ENCODE data around the gene RIMBP2.

Gene RIMBP2

DNA sequence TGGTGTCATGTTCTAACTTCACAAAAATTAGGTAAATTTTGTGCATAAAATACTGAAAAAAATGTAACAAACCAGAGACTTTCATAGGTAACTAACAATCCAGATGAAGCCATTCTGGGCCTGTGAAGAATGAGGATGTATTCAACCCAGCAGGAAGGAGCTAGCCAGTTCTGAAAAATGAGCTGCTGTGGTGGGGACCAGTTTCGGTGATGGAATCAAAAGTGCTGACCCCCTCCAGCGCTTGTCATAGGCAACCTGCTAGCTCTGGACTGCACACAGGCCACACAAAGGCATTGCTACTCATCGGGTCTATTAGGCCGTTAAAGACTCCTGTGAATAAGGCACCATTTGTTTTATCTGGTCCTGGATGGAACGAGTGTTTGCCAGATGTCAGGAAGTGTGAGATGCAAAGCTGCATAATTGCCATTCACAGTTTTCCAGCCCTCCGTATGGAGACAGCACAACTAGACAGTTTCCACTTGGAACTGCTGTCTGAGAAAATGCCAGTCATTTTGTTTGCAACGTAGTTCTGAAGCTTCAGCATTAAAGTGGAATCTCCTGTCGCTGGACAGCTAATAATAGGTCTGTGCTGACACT is 3.3 kb upstream of the RIMBP2 start:
- POLR2A ChIA-PET: no interaction called here
- TF ChIP-seq, protein P1, sequence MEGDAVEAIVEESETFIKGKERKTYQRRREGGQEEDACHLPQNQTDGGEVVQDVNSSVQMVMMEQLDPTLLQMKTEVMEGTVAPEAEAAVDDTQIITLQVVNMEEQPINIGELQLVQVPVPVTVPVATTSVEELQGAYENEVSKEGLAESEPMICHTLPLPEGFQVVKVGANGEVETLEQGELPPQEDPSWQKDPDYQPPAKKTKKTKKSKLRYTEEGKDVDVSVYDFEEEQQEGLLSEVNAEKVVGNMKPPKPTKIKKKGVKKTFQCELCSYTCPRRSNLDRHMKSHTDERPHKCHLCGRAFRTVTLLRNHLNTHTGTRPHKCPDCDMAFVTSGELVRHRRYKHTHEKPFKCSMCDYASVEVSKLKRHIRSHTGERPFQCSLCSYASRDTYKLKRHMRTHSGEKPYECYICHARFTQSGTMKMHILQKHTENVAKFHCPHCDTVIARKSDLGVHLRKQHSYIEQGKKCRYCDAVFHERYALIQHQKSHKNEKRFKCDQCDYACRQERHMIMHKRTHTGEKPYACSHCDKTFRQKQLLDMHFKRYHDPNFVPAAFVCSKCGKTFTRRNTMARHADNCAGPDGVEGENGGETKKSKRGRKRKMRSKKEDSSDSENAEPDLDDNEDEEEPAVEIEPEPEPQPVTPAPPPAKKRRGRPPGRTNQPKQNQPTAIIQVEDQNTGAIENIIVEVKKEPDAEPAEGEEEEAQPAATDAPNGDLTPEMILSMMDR (IDR thresholded peaks at IDR 0.05; ENCODE audit: insufficient read depth, low read length, missing control alignments): no peak
- CTCF ChIA-PET: interaction anchor here (0.7 kb wide), 1 partner anchor 29 kb away, joined by 3 read pairs; no protein-coding TSS in a partner anchor
- DNase-seq (ENCODE audit: low read depth, low spot score): no peak
- no peak overlapping the region for H3K4me3 ChIP-seq (ENCODE audit: low read depth, low read length)

DNA sequence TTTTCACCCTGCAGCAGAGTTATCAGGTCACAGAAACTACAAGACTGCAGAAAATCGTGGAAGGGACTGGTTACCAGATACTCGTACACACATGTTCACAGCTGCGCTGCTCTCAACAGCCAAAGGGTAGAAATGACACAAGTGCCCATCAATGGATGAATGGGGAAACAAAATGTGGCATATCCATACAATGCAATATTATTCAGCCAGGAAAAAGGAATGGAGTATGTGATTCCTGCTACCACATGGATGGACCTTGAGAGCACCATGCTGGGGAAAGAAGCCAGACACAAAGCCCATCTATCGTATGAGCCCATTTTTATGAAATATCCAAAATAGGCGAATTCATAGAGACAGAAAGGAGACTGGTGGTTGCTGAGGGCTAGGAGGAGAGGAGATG is 1.7 kb upstream of the RIMBP2 start:
- TF ChIP-seq, protein P1 (IDR thresholded peaks at IDR 0.05; ENCODE audit: insufficient read depth, low read length, missing control alignments): no peak
- POLR2A ChIA-PET: no interaction called here
- no peak overlapping the region for H3K4me3 ChIP-seq (ENCODE audit: low read depth, low read length)
- no peak for DNase-seq (ENCODE audit: low read depth, low spot score)
- CTCF ChIA-PET: no interaction called here

DNA sequence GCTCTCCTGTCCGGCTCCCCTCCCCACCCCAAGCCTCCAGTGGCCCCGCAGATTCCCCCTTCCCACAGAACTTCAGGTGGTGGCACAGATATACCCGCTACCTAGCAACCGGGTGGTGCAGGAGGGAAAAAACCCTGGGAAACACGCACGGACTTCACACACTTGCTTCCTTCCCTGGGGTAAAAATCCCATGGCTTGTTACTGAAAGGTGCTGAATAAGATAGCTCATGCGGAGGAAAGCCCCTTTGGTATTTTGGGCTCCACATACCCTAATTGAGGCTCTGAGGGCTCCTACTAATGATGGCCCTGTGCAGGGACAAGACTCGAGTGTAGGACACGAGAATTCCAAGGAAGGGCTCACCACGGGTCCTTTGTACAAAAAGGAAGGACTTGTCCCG is 869 bp upstream of the RIMBP2 start:
- ChIA-PET POLR2A (no interaction called here), CTCF (no interaction called here)
- no peak for DNase-seq (ENCODE audit: low read depth, low spot score)
- H3K4me3 ChIP-seq (ENCODE audit: low read depth, low read length): no peak overlapping the region
- TF ChIP-seq, protein P1 (IDR thresholded peaks at IDR 0.05; ENCODE audit: insufficient read depth, low read length, missing control alignments): no peak

DNA sequence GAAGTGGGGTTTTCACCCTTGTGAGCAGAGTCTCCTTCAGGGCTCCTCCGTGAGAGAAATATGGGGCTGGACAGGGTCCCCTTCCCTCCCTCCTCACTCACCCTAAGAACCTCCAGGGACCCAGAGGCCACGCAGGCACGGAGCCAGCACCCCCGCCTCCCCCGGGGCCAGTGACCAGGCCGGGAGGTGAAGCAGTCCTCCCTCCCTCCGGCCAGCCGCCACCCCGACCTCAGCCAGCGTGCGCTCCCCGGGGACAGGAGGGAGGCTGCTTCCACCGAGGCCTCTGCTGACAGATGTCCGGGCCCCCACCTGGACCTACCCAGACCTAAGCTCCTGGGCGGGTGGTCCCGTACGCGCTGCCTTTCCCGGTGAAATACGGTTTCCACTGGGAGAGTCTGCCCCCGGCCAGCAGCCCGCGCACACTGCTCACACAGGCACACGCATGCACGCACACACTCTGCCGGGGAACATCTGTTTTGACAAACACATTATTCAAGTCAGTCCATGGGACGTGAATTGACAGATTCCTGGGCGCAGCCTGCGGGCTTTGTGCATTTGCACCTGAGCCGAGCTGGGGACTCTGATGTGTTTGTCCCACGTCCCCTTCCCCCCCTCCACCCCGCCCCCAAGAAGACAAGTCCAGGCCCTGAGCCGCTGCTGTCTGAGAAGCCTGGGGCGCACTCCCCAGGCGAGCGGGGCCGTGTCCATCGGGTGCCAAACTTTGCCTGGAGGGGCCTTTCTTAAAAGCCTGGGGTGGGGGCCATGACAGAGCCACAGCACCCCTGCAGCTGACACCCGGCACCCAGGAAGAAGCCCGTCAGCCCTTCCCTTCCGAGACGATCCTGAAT is 725 bp downstream of the RIMBP2 start:
- ChIA-PET CTCF (no interaction called here), POLR2A (no interaction called here)
- H3K4me3 ChIP-seq (ENCODE audit: low read depth, low read length): no peak overlapping the region; the same call in 1 of the 2 replicates
- TF ChIP-seq, protein P1 (IDR thresholded peaks at IDR 0.05; ENCODE audit: insufficient read depth, low read length, missing control alignments): no peak
- DNase-seq (ENCODE audit: low read depth, low spot score): no peak

DNA sequence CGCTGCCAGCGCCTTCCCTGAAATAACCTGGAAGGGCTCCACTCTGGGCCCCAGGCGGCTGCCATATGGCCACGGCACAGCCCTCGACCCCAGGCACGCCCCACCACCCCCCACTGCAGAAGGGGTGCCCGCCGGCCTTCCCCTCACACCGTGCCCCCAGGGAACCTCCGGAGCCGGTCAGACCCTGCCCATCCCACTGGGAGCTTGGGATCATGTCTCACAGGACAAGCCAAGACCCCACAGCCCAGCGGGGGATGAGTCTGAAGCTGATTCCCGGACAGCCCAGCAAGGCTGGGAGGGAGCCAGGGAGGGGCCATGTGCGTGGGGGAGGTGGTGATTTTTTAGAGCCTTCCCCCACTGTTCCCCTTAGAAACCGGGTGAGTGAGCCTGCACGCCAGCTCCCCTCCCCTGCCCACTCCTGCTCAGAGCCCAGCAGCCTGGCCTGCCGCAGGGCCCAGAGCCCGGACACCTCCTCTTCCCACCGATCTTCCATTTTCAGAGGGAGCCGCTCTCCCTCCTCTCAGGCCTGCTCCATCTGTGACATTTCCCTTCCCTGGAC is 1.4 kb downstream of the RIMBP2 start:
- no peak overlapping the region for H3K4me3 ChIP-seq (ENCODE audit: low read depth, low read length)
- ChIA-PET POLR2A (no interaction called here), CTCF (no interaction called here)
- TF ChIP-seq, protein P1 (IDR thresholded peaks at IDR 0.05; ENCODE audit: insufficient read depth, low read length, missing control alignments): no peak
- DNase-seq (ENCODE audit: low read depth, low spot score): no peak

DNA sequence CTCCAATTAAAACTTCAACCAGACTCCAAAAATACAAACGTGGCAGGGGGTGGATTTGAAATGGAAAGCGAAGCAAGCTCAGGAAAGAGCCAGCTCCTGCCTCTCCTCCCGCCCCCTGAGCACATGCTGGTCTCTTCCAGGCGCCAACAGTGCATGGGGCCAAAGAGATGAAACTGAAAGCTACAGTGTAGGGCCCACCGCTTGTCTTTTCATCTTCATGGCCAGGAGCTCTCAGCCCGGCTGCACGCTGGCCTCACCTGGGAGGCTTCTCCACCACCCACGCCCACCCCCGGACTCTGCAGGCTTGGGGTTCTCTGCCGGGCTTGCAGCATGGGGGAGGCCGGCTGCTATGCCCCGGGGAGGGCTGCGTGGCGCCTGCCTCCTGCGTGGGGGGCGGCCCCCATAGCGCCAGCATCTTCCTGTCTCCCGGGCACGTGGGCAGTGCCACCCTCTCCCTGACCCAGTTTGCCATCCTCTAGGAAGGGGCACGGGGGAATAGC is 2.0 kb downstream of the RIMBP2 start:
- TF ChIP-seq, protein P1 (IDR thresholded peaks at IDR 0.05; ENCODE audit: insufficient read depth, low read length, missing control alignments): no peak
- ChIA-PET POLR2A (no interaction called here), CTCF (no interaction called here)
- no peak for DNase-seq (ENCODE audit: low read depth, low spot score)
- no peak overlapping the region for H3K4me3 ChIP-seq (ENCODE audit: low read depth, low read length)

Data from AG04449 (cell line).